Measurements from ENCODE around the gene CD48. TPM values are rescaled to one million over a fixed set of nuclear protein-coding genes. Genes with fewer than 3 reads are reported as not detected.
"Not testable (repeated sequence)": the region's sequence is repeated elsewhere in the genome, so short reads cannot be mapped to it uniquely, and the experiment has no call there.

CD48 gene
- total RNA-seq, 3 donors from 2014 or later, result 5.4 to 12.3 (median 8.8) TPM

- H3K27ac ChIP-seq, result no peak overlapping the region
- no peaks in the 10 kb centered on the region for H3K27me3 ChIP-seq
- no peaks in the 10 kb centered on the region for H3K36me3 ChIP-seq
- no peak for DNase-seq (ENCODE audit: low spot score in 2 of 2)
- no peaks in the 10 kb centered on the region for H3K4me1 ChIP-seq
- peaks cover 0 to 7% of the 10 kb centered on the region in 2 donors for H3K9me3 ChIP-seq
- H3K4me3 ChIP-seq, result no peak overlapping the region
- TF ChIP-seq POLR2AphosphoS5 (IDR thresholded peaks at IDR 0.05) (no peak), CTCF (IDR thresholded peaks at IDR 0.05) (no peak), POLR2A (IDR thresholded peaks at IDR 0.05) (no peak)
- intact Hi-C loops (cut with DNase I; ENCODE audit: low total_unique reads), result no loop called here
Observed at GRCh38 chr1:160734301-160734700, 22.7 kb upstream of the CD48 start.

GRCh38 chr1:160733898-160734297 lies 22.3 kb upstream of the CD48 start:
- Histone ChIP-seq H3K9me3 (peaks cover 0 to 7% of the 10 kb centered on the region in 2 donors), H3K27ac (no peak overlapping the region), H3K4me3 (no peak overlapping the region), H3K27me3 (no peaks in the 10 kb centered on the region), H3K36me3 (no peaks in the 10 kb centered on the region), H3K4me1 (no peaks in the 10 kb centered on the region)
- DNase-seq (ENCODE audit: low spot score in 2 of 2), result no peak
- intact Hi-C loops (cut with DNase I; ENCODE audit: low total_unique reads), result no loop called here
- TF ChIP-seq POLR2AphosphoS5 (IDR thresholded peaks at IDR 0.05), result no peak
- TF ChIP-seq POLR2A (IDR thresholded peaks at IDR 0.05), result no peak
- TF ChIP-seq CTCF (IDR thresholded peaks at IDR 0.05), result no peak

GRCh38 chr1:160731990-160732389 lies 20.4 kb upstream of the CD48 start:
- Histone ChIP-seq H3K36me3 (no peaks in the 10 kb centered on the region), H3K9me3 (peaks cover 0 to under 1% of the 10 kb centered on the region in 2 donors), H3K27ac (no peak overlapping the region), H3K4me3 (no peak overlapping the region), H3K27me3 (no peaks in the 10 kb centered on the region), H3K4me1 (no peaks in the 10 kb centered on the region)
- TF ChIP-seq CTCF (IDR thresholded peaks at IDR 0.05) (no peak), POLR2AphosphoS5 (IDR thresholded peaks at IDR 0.05) (no peak), POLR2A (IDR thresholded peaks at IDR 0.05) (no peak)
- no peak for DNase-seq (ENCODE audit: low spot score in 2 of 2)
- intact Hi-C loops (cut with DNase I; ENCODE audit: low total_unique reads), result no loop called here

GRCh38 chr1:160731564-160731963 lies 19.9 kb upstream of the CD48 start:
- DNase-seq (ENCODE audit: low spot score in 2 of 2); H3K4me1 ChIP-seq; H3K27ac ChIP-seq; H3K27me3 ChIP-seq; H3K36me3 ChIP-seq; intact Hi-C loops (cut with DNase I; ENCODE audit: low total_unique reads); H3K9me3 ChIP-seq; H3K4me3 ChIP-seq: not testable (repeated sequence)

- Histone ChIP-seq H3K4me3 (no peak overlapping the region), H3K4me1 (peaks cover 0 to 7% of the 10 kb centered on the region in 2 donors), H3K27me3 (no peaks in the 10 kb centered on the region), H3K36me3 (no peaks in the 10 kb centered on the region), H3K27ac (no peak overlapping the region), H3K9me3 (no peaks in the 10 kb centered on the region)
- DNase-seq (ENCODE audit: low spot score in 2 of 2), result no peak
- TF ChIP-seq CTCF (IDR thresholded peaks at IDR 0.05) (no peak), POLR2AphosphoS5 (IDR thresholded peaks at IDR 0.05) (no peak), POLR2A (IDR thresholded peaks at IDR 0.05) (no peak)
- intact Hi-C loops (cut with DNase I; ENCODE audit: low total_unique reads), result loop anchor here (10.0 kb wide), 1 partner anchor 388 kb away; the partner anchor contains the start of genes NIT1 and PFDN2
Observed at GRCh38 chr1:160727316-160727640, 15.7 kb upstream of the CD48 start.
